H4 (cell line): ENCODE data around the gene SLC22A13. TPM values are rescaled to one million over a fixed set of nuclear protein-coding genes. Genes with fewer than 3 reads are reported as not detected.
"Not testable (repeated sequence)": the region's sequence is repeated elsewhere in the genome, so short reads cannot be mapped to it uniquely, and the experiment has no call there.

Experiments used
- DNase-seq: peaks from one replicate; pipeline ENCODE4 v3.0.0-alpha.2; 2015; ENCODE audit warnings: low spot score
- total RNA-seq: library from RNA; depleted of rRNA; stranded (reverse); fragments of >200 nt; shearing (Covaris generic); gene quantifications from 2 replicates; pipeline ENCODE4 v1.2.3, GENCODE V29; 2014

Gene SLC22A13
- total RNA-seq, 1 experiment from 2014 or later = 0.10 TPM

DNA sequence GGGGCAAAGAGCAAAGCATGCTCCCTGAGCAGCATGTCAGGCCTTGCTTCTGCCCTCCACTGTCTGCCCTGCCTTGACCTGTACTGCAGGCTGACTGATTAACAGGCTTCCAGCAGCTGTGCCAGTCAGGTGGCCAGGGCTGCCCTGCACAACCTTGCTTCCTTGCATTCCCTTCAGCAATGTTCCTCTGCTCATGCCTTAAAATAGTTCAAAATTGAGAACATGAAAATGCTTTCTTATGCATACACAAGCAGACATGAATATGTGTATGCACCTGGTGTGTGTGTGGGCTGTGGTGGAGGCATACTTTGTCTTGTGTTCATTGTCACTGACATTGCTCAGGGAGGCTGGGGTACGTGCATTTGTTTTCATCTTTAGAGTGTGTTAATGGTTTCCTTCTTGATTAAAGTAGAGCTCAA lies 1.2 kb upstream of the SLC22A13 start:
- DNase-seq = no peak

DNA sequence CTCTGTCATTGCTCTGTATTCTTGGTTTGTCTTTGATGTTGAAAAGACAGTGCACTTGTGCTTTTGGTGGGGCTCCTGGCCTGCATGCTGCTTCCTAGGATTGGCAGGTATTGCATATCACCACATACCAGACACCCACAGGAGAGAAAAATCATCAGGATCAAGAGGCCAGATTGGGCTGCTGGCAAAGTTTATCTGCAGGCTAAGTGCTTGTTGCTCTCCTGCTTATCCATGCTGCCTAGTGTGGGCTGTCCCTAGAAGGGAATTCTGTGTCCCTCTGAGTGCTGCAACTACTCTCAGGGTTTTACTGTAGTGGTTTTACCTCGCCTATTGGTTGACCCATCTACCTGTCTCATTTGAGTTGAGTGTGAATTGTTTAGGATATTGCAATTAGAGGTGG lies 833 bp upstream of the SLC22A13 start:
- DNase-seq = no peak

DNA sequence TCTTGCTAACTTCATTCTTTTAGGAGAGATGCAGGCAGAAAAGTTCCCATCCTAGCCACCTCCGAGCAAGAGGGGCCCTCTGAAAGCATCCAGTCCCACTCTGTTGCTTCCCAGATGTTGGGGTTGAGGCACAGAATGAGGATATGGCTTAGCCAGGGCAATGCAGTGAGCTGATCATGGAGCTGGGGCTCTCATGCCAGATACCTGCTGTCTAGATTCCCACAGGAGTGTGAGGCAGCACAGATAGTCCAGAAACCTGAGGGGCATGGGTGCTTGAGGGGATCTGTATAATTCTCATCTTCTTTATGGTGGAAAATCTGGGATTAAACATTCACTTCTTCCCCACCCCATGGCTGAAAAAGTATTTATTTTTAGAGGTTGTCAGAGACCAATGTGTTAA lies 1.2 kb downstream of the SLC22A13 start:
- DNase-seq = no peak

DNA sequence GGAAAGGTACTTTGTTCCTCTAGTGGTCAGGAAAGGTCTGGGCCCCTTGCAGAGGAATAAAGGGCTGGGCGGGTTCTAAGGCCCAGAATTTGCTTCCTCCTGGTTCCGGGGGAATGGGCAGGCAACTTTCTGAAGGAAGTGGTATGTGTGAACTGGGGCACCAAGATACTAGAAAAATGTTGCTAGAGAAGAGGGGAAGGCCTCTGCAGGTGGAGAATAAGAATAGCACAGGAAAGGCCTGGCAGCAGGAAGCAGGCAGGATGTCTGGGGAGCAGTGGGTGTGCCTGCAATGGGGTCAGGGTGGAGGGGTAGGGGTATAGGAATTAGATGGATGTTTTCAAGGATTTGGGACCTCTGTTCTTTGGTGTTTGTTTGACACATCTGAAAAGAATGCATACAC lies 2.0 kb downstream of the SLC22A13 start:
- no peak for DNase-seq

DNA sequence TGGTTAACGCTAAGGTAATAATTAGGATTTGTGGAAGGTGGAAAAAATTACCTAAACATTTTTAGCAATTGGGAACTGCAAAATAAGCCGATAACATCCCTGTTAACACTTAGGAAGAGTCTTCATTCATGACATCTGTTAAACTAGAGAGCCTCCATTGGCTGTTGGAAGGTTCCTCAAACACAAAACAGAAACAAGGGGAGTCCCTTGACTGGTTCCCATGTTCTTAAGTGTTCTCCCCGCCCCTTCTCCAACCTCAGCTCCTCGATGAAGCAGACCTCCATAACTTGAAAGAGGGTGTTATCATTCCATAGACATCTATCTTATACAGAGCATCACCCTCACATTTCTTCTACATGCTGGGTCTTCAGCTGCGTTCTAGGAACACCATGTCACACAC lies 2.5 kb downstream of the SLC22A13 start:
- DNase-seq = no peak

DNA sequence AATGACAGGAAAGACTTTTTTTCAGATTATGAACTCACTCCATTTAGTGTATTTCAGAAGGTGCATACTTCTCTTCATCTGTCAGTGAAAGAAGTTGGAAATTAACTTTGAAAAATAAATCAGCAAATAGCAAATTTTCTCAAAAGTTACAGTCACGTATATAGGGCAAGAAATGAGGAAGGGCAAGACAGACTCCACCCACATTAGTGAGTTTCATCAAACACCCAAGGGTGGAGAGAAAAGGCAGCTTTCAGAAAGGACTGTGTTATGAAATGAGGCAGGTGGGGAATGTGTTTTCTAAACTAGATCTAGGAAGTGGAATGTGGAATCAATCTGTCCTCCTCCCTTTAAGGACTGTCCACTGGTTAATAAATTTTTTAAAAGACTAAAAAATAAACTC lies 2.9 kb downstream of the SLC22A13 start:
- no peak for DNase-seq

DNA sequence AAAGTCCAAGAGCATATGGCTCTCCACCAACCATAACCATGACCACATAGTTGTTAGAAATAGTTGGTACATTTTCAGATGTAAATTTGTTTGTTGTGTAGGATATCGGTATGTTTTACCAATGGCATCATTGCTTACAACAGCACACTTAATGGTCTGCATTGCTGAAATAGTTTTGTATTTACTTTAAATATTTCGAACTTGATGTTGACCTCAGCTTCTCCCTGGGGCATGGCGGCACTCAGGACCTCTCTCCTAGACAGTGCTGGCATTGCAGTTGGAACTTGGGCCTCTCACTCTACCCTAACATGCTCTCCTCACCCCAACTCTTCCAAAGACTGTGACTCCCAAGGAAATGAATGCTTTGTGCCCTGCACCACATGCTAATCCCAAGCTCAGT lies 5.0 kb downstream of the SLC22A13 start:
- DNase-seq = no peak

DNA sequence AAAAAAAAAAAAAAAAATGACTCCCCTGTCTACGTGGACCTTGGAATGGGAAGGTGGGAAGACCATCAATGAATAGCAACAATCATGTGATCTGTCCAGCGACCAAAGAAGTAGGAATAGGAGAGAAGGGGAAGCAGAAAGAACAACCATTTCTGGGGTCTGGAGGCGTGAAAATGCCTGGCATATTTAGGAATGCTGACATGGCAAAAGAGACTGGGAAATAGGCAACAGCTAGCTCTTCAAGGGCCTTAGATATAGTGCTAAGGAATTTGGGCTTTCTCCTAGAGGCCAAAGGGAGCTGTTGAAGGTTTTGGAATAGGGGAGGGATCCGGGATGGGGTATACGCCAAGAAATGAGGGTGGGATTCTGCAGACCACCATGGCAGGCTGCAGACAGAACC lies 5.9 kb downstream of the SLC22A13 start:
- DNase-seq = no peak

DNA sequence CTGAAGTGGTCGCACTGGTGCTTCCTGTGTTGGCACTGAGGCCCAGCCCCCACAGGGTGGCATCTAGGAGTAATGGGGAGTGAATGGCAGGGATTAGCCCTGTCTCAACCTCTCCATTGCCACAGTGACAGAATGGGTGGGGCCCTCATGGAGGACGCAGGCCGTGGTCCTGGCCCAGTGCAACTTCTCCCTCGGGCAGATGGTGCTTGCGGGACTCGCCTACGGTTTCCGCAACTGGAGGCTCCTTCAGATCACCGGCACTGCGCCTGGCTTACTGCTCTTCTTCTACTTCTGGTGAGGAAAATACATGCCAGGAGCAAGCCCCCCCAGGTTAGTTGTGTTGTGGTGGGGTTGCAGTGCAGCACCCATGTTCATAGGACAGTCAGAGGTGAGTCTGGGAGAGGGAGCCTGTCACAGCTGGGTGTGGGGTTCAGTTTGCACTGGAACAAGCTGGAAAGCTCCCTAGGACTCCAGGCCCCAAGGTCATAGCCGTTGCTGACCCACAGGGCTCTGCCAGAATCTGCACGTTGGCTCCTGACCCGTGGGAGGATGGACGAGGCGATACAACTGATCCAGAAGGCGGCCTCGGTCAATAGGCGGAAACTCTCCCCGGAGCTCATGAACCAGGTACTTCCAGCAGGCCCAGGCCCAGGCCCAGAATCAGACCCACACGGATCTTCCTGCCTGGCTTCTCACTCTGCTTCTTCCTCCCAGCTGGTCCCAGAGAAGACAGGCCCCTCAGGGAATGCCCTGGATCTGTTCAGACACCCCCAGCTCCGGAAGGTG lies 9.4 kb downstream of the SLC22A13 start:
- no peak for DNase-seq

DNA sequence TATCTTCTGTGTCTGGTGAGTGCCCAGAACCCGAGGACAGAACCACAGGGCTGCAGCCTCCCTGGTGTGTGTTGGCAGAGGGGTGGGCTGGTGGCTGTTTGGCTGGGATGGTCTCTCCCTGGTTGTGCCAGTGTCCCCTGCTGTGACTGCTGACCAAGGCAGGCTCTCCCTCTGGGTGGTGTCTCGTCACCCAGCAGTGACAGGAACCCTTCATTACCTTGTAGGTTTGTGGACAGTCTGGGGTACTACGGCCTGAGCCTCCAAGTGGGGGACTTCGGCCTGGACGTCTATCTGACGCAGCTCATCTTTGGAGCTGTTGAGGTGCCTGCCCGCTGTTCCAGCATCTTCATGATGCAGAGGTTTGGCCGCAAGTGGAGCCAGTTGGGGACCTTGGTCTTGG lies 10.0 kb downstream of the SLC22A13 start:
- no peak for DNase-seq

DNA sequence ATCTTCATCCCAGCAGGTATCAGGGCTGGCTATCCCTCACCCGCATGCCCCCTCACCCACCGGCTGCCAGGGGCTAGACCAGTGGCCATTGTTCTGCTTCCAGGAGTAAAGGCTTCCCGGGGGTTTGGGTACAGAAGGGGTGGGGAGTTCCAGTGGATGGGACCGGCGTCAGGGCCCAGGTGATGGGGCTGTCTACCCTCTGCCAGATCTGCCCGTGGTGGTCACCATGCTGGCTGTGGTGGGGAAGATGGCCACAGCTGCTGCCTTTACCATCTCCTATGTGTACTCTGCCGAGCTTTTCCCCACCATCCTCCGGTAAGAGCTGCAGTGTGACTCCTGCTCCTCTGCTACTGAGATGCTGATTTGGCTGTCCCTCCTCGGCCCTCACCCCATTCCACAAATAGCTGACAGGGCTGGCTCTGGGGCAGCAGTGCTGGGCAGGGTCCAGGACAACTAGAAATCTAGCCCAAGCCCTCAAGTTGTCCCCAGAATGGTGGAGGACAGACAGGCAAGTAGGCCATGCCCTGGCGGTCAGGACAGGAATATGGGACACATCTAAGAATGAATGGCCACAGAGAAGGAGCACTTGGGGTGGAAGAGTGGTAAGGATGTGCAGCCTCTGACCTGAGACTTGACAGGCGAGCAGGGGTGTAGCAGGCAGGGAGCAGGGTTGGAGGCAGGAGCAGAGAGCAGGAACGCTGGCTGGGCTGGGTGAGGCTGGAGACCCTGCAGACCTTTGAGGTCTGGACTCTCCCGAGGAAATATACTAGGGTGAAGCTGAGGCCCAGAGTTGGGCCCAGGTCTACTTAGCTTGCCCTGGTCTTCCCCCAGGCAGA lies 10.7 kb downstream of the SLC22A13 start:
- no peak for DNase-seq

DNA sequence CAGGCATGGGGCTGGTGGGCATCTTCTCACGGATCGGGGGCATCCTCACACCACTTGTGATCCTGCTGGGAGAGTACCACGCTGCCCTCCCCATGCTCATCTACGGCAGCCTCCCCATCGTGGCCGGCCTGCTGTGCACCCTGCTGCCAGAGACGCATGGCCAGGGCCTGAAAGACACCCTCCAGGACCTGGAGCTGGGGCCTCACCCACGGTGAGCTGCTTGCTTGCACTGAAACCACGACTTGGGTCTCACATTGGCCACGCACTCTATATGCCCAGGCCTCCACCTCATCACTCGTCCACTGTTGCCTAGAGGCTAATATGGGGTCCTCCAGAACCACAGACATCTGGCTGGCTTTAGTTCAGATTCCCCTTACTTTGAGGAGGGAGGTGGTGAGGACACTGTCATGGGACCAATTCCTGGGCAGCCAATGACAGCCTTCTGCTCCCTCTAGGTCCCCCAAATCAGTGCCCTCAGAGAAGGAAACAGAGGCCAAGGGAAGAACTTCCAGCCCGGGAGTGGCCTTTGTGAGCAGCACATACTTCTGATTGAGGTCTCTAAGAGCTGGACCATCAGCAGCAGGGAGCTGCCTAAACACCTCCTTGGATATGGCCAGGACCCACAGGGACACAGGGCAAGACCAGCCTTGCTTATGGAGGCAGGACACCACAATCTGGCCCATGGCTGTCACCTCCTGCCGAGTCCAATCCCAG lies 11.5 kb downstream of the SLC22A13 start:
- DNase-seq = no peak

DNA sequence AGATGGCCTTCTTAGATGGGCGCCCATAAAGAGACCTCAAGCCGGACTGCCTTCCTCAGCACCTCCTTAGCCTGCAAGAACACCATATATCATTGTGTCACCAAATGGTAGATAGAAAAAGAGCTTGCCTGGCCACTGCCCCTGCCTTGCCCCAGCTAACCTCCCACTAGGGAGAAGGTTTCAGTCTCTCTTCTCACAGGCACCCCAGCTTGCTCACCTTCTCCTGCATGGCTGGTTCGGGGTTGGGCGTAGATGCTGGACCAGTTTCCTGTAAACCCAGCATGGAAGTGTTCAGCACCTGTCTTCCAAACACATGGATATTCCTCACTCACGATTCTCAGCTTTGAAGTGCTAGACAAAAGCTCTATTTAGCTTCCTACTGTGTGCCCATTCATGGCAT lies 13.2 kb downstream of the SLC22A13 start:
- DNase-seq = no peak

DNA sequence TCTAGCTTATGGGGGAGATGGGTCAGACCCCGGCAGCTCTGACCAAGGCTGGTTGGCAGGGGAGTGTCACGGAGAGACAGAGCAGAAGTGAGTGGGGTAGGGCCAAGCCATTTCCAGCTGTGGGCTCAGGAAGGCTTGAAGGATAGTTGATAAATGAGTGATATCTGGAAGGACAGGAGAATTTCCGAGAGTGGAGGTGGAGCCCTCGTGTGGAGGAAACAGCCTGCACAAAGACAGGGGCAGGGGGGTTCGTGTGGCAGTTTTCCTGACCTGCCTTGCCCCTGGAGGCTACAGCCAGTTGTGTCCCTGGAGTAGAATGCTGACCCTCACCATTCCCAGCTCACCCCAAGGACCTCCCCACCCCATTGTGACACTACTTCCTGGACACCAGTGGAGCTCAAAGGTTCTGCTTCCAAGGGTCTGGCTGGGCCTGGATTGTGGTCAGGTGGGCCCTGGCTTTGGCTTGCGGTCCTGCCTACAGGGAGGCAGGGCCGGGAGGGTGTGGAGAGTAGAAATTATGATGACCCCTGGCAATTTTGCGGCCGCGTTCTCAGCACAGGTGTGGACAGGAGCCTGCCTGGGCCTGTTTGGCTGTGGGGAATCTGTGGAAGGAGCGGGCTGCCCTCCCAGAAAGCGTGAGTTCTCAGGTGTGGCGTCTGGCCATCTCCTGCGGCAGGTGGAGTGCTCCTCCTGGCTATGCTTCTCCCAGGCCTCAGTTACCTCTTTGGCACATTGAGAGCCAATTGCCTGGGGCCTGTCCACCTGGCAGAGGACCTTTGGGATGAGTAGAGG lies 16.5 kb downstream of the SLC22A13 start, which contains the start of gene SLC22A14:
Gene SLC22A14, plus strand, starts transcription at position 400 of the 792 bp plus-strand sequence. CDS start 23,733 bp downstream, outside the sequence.
- no peak for DNase-seq

DNA sequence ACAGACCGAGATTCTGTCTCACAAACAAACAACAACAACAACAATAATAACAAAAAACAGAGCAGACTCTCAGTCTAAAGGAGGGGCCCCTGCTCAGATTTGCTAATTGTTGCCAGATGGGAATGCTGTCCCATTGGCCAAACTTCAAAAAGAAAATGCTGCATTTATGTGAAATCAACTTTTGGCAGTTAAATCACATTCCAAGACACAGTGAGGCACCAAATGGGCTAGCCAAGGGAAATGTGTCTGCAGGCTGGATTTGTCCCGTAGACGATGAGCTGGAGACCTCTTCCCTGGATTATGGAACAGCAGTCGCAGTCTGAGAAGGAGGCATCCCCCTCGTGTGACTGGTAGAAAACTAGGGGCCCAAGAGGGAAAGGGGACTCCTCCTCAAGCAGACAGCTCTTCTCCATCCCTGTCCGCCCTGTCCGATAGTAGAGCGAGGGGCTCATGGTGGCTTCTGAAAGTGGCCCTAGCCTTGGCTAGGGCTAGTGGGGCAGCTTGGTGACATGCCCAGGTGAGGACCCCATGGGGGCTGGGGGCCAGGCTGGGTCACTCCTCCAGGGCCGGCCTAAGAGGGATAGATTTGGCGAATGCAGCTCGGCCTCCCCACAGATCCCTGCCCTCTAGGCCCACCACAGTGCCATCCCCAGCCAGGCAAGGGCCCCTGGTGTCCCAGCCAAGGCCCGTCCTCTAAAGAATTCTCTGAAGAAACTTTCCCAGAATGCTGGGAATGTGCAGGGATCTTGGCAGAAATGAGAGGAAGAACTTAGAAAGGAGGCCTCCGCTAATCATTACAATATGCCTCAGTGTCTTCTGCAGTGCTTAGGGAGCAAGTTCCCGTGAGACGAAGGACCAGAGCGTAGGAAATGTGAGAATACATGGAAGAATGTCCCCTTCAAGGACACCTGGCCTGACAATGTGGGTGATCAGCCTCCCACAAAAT lies 18.5 kb downstream of the SLC22A13 start:
- DNase-seq = no peak

DNA sequence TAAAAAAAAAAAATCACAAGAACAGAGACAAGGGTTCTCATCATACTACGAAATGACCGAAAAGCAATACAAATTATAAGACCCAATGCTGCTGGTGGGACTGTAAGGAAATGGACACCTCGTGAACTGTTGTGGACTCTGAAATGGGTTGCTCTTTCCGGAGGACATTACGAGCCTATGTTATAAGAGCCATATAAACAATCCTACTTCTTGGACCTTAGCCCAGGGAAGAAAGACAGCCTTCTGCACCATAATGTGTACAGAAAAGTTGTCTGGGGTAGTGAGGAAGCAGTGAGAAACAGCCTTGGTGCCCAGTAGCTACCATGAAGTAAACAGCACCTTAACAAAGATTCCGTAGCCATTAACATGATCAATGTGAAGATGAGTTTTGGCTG lies 19.1 kb downstream of the SLC22A13 start:
- DNase-seq = no peak

DNA sequence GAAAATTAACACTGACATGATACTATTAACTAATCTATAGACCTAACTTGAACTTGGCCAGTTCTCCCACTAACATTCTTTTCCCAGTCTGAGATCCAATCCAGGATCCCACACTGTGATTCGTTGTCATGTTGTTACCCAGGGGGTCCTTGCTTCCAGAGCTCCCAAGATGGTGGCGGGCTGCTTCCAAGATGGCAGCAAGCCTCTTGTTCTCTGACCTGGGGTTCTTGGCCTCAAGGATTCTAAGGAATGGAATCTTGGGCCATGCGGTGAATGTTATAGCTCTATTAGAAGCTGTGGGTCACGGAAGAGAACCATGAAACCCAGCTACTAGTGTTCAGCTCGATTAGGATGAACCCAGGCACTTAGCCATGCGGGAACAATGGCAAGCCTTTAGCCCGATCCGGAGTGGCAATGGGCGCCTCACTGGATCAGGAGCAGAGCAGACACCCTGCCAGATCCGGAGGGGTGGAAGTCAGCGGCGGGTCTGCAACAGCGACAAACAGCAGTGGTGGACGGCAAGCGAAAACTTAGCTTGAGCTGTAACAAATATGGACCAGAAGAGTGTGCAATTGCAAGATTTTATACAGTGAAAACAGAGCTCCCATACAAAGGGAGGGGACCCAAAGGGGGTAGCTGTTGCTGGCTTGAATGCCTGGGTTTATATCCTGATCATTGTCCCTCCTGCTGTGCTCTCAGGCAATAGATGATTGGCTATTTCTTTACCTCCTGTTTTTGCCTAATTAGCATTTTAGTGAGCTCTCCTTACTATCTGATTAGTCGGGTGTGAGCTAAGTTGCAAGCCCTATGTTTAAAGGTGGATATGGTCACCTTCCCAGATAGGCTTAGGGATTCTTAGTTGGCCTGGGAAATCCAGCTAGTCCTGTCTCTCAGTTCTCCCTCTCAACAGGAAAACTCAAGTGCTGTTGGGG lies 23.9 kb downstream of the SLC22A13 start:
- DNase-seq = not testable (repeated sequence)

DNA sequence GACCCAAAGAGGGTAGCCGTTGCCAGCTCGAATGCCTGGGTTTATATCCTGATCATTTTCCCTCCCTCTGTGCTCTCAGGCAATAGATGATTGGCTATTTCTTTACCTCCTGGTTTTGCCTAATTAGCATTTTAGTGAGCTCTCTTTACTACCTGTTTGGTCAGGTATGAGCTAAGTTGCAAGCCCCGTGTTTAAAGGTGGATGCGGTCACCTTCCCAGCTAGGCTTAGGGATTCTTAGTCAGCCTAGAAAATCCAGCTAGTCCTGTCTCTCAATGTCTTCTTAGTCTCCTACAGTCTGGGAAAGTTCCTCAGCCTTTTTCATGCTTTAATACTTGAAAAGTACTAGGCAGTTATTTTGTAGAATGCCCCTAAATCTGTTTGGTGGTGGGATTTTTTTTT lies 31.4 kb downstream of the SLC22A13 start:
- DNase-seq = not testable (repeated sequence)

DNA sequence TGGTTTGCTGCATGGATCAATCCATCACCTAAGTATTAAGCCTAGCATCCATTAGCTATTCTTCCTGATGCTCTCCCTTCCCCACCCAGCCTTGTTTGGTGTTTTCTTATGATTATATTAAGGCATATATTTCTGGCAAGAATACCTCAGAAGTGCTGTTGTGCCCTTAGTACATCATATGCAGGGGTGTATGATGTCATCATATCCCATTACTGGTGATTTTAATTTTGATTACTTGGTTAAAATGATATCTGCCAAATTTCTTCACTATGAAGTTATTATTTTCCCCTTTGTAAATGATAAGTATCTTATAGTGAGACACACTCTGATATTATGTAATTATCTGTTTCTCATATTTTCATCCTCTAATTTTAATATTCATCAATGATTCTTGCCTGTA lies 31.9 kb downstream of the SLC22A13 start:
- no peak for DNase-seq
